Aorta (tissue), 5 donors: ENCODE measurements around the gene ACOX3. TPM values are rescaled to one million over a fixed set of nuclear protein-coding genes. Genes with fewer than 3 reads are reported as not detected.
"Not testable (repeated sequence)": the region's sequence is repeated elsewhere in the genome, so short reads cannot be mapped to it uniquely, and the experiment has no call there.

Source experiments
- ATAC-seq: fragments of 200-7000 bp; cut with Tn5 transposase; one replicate; pipeline ENCODE4 v1.9.1; 2022; ENCODE audit warnings: moderate library complexity; ENCODE audit not compliant: low FRiP score
- DNase-seq, 2 donors: peaks; one replicate each; pipeline ENCODE4 v3.0.0-alpha.2; 2020
- H3K27ac ChIP-seq, 2 donors: one replicate each; pipeline ENCODE4 v1.5.1; 2013; ENCODE audit warnings: low read length in 2 of 2, mild to moderate bottlenecking in 2 of 2, moderate library complexity in 2 of 2, control low read depth in 1 of 2, inconsistent platforms in 1 of 2, low read depth in 1 of 2
- H3K27me3 ChIP-seq, 2 donors: one replicate each; pipeline ENCODE4 v1.6.1; 2013; ENCODE audit warnings: control low read depth in 1 of 2, low read length in 1 of 2, mild to moderate bottlenecking in 1 of 2, moderate library complexity in 1 of 2; ENCODE audit not compliant: insufficient read depth in 2 of 2, control insufficient read depth in 1 of 2
- H3K36me3 ChIP-seq, 2 donors: one replicate each; pipeline ENCODE4 v1.6.1; 2013; ENCODE audit warnings: control low read depth in 1 of 2, low read length in 1 of 2, mild to moderate bottlenecking in 1 of 2; ENCODE audit not compliant: insufficient read depth in 2 of 2, control insufficient read depth in 1 of 2
- H3K4me1 ChIP-seq, 2 donors: one replicate each; pipeline ENCODE4 v1.6.1; 2013; ENCODE audit warnings: low read length in 2 of 2, control low read depth in 1 of 2, mild to moderate bottlenecking in 1 of 2, moderate library complexity in 1 of 2; ENCODE audit not compliant: insufficient read depth in 2 of 2, control insufficient read depth in 1 of 2
- H3K4me3 ChIP-seq, 2 donors: one replicate each; pipeline ENCODE4 v1.5.1; 2013; ENCODE audit warnings: low read length in 2 of 2, control low read depth in 1 of 2, mild to moderate bottlenecking in 1 of 2
- H3K9me3 ChIP-seq: one replicate; pipeline ENCODE4 v1.6.1; 2013; ENCODE audit warnings: mild to moderate bottlenecking, low read length; ENCODE audit not compliant: control insufficient read depth
- WGBS, 2 donors: extraction: QIAGEN DNeasy Blood & Tissue Kit; methylation state at CpG; one replicate each; pipeline ENCODE4 v1.1.7; 2013; 5-methylcytosine and 5-hydroxymethylcytosine counted together
- intact Hi-C, 2 donors: fragments of 100-400 bp; cut with DNase I; formaldehyde crosslinking; loops; one replicate each; pipeline versions ENCODE4 v1.14.2 to v1.15.0; 2022
- long read RNA-seq, 2 donors: library from polyadenylated mRNA; unstranded; transcript quantifications; one replicate each; pipeline ENCODE4 v2.0.0, GENCODE V29; 2020 to 2021
- polyA plus RNA-seq, 2 donors: library from polyadenylated mRNA; stranded (reverse); fragments of 200-250 nt; gene quantifications; one replicate each; pipeline ENCODE4 v1.2.3, GENCODE V29; 2013
- total RNA-seq, 2 donors: library from RNA; stranded (reverse); fragmentation: NEBNext Ultra II Directional; extraction: Animal tissue kit (Norgen Biotek cat#: 25700); gene quantifications; one replicate each; pipeline ENCODE4 v1.2.1, GENCODE V29; 2021
- donor health status: healthy with polysubstance abuse.
- donor health status: Bipolar disorder and iron deficiency.
- donor health status: DM: no; HTN: no; CAD: no.
- donor health status: DM: no; HTN: no; CAD: no.
- donor health status: DM: yes; HTN: yes; CAD: no.

Gene ACOX3
- total RNA-seq (10 to 100 TPM; 37.6 to 43.7 TPM), polyA plus RNA-seq (10 to 100 TPM; 26.3 to 33.6 TPM)
- long read RNA-seq, donor 1, transcript ACOX3-203 (18 exons, 2,253 nt) = major isoform, 44 of 147 reads
- long read RNA-seq, donor 1, transcript ACOX3-201 (18 exons, 2,860 nt) = minor isoform, 5 of 147 reads
- long read RNA-seq, donor 1, partial matches to known transcripts = 47 of 147 reads
- long read RNA-seq, donor 1, other reads (novel, unspliced or antisense) = 51 of 147 reads
- long read RNA-seq, donor 2, transcript ACOX3-203 (18 exons, 2,253 nt) = major isoform, 9 of 29 reads
- long read RNA-seq, donor 2, partial matches to known transcripts = 5 of 29 reads
- long read RNA-seq, donor 2, other reads (novel, unspliced or antisense) = 15 of 29 reads

GRCh38 chr4:8440492-8441311, at the start of gene ACOX3, which contains the start of gene TRMT44:
ACOX3 (minus strand) TSS chr4:8440723; CDS start chr4:8416521, 24,202 bp downstream.
TRMT44 (plus strand) TSS chr4:8440777; CDS start chr4:8440823, 46 bp downstream.
- H3K36me3 ChIP-seq = no peaks in the 10 kb centered on the region
- DNase-seq (peak; percentile 93 to 97), ATAC-seq (peak; percentile 97)
- peak within 1 kb of the TSS; percentile 60 to 96 for H3K4me3 ChIP-seq
- H3K9me3 ChIP-seq = no peaks in the 10 kb centered on the region
- 0% methylated on average over 58 to 60 of the region's 60 CpGs for WGBS, 2 donors
- intact Hi-C loops = loop anchor here in 1 of 2 donors (1.0 kb wide), 1 partner anchor 12 kb away; no protein-coding TSS in a partner anchor
- H3K27ac ChIP-seq = peak within 1 kb of the TSS; percentile 70 to 96
- peaks cover 0 to 10% of the 10 kb centered on the region in 2 donors for H3K4me1 ChIP-seq
- no peaks in the 10 kb centered on the region for H3K27me3 ChIP-seq

DNA sequence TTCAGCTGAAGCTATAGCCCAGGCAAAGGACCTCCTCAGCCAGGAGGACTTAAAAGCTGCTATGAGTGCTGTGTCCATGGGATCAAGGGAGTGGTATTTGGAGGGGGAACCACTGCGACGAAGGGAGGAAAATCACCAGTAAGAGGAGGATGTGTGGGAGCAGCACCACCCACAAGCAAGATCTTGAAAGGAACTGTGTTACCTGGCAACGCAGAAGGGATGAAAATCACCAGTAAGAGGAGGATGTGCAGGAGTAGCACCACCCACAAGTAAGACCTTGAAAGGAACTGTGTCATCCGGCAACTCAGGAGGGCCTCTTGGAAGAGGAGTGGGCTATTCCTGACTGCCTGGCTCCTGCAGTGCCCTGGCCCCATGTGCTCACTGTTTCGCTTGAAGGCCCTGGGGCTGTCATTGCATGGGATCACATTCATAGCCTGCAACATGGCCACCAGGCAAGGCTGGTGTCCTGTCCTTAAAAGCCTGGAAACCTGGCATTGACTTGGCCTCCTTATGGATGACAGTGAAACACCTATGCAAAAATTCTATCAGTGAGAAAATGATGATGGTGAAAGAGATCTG, 48.4 kb upstream of the ACOX3 start:
- no peak overlapping the region for H3K4me3 ChIP-seq
- H3K27ac ChIP-seq = no peak overlapping the region
- DNase-seq (no peak), ATAC-seq (no peak)
- H3K9me3 ChIP-seq = no peaks in the 10 kb centered on the region
- H3K36me3 ChIP-seq = no peaks in the 10 kb centered on the region
- 94 to 95% methylated on average over 5 of the region's 5 CpGs for WGBS, 2 donors
- intact Hi-C loops = no loop called here
- no peaks in the 10 kb centered on the region for H3K4me1 ChIP-seq
- H3K27me3 ChIP-seq = no peaks in the 10 kb centered on the region

DNA sequence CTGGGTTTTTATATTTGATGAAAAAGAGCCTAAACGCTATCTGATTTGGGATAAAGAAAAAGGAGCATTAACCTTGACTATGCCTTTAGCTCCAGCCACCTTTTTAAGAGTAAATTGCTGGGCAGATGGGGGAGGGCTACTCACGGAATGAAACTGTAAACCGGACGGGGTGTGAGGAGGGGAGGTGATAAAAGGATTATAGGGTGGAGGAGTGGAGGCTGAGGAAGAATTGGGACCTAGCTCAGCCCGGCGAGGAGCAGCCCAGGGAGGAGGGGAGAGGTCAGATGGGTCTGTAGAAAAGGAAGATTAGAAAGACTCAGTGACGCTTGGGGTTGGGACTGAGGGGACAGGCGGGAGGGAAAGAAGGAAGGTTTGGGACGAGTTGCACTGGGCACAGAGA, 46.1 kb upstream of the ACOX3 start:
- H3K27me3 ChIP-seq, ATAC-seq, intact Hi-C loops, H3K9me3 ChIP-seq, H3K4me1 ChIP-seq, H3K36me3 ChIP-seq, H3K27ac ChIP-seq, DNase-seq, H3K4me3 ChIP-seq: not testable (repeated sequence)
- 67 to 68% methylated on average over 8 to 9 of the region's 9 CpGs for WGBS, 2 donors

- intact Hi-C loops = no loop called here
- ATAC-seq (no peak), DNase-seq (no peak)
- no peaks in the 10 kb centered on the region for H3K9me3 ChIP-seq
- no peaks in the 10 kb centered on the region for H3K27me3 ChIP-seq
- WGBS, 2 donors = 93 to 95% methylated on average over 11 of the region's 11 CpGs
- no peaks in the 10 kb centered on the region for H3K4me1 ChIP-seq
- no peak overlapping the region for H3K4me3 ChIP-seq
- H3K36me3 ChIP-seq = no peaks in the 10 kb centered on the region
- H3K27ac ChIP-seq = no peak overlapping the region
Measured at GRCh38 chr4:8480221-8480620, 39.7 kb upstream of the ACOX3 start.

GRCh38 chr4:8478801-8479744, 38.5 kb upstream of the ACOX3 start:
- intact Hi-C loops = no loop called here
- no peak overlapping the region for H3K4me3 ChIP-seq
- 87 to 89% methylated on average over 24 of the region's 24 CpGs for WGBS, 2 donors
- H3K4me1 ChIP-seq = no peaks in the 10 kb centered on the region
- ATAC-seq = no peak
- H3K27me3 ChIP-seq = no peaks in the 10 kb centered on the region
- no peak for DNase-seq
- no peaks in the 10 kb centered on the region for H3K36me3 ChIP-seq
- no peak overlapping the region for H3K27ac ChIP-seq
- H3K9me3 ChIP-seq = no peaks in the 10 kb centered on the region

DNA sequence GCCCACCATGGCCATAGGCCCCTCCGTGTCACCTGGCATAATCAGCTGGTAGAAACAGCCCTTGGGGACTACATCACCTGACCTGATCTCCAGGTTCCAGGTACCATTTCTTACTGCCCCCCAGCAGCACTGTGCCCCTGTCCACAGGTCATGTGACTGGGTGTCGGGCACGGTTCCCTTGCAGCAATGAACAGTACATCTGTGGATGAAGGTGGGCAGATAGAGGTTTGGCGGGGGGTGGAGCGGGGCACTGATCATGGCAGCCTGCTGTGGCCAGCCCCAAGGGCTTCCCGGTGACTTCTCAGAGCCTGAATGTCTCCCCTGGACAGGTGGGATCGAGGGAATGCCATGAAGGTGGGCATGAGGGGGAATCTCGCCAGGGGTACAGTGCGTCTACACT, 37.8 kb upstream of the ACOX3 start:
- DNase-seq = no peak
- Histone ChIP-seq H3K9me3 (no peaks in the 10 kb centered on the region), H3K4me1 (no peaks in the 10 kb centered on the region), H3K27ac (no peak overlapping the region), H3K27me3 (no peaks in the 10 kb centered on the region), H3K36me3 (no peaks in the 10 kb centered on the region), H3K4me3 (no peak overlapping the region)
- 93 to 94% methylated on average over 9 of the region's 9 CpGs for whole genome bisulfite sequencing, 2 donors
- intact Hi-C loops = no loop called here
- no peak for ATAC-seq

GRCh38 chr4:8477676-8478075, 37.2 kb upstream of the ACOX3 start:
- Histone ChIP-seq H3K27ac (no peak overlapping the region), H3K9me3 (no peaks in the 10 kb centered on the region), H3K36me3 (no peaks in the 10 kb centered on the region), H3K4me1 (no peaks in the 10 kb centered on the region), H3K4me3 (no peak overlapping the region), H3K27me3 (no peaks in the 10 kb centered on the region)
- intact Hi-C loops = no loop called here
- DNase-seq = no peak
- WGBS, 2 donors = 94% methylated on average over 8 of the region's 8 CpGs
- ATAC-seq = no peak

GRCh38 chr4:8477095-8477635, 36.6 kb upstream of the ACOX3 start:
- H3K36me3 ChIP-seq = no peaks in the 10 kb centered on the region
- WGBS, 2 donors = 95% methylated on average over 16 of the region's 16 CpGs
- no peak overlapping the region for H3K4me3 ChIP-seq
- H3K27ac ChIP-seq = no peak overlapping the region
- ATAC-seq (no peak), DNase-seq (no peak)
- H3K9me3 ChIP-seq = no peaks in the 10 kb centered on the region
- H3K27me3 ChIP-seq = no peaks in the 10 kb centered on the region
- H3K4me1 ChIP-seq = no peaks in the 10 kb centered on the region
- intact Hi-C loops = no loop called here
